ENCODE data around the gene LSM5.

The LSM5 gene

GRCh38 chr7:32536585-32536984, 46.4 kb upstream of the LSM5 start:
- peaks cover 7% of the 10 kb centered on the region for H3K36me3 ChIP-seq (ENCODE audit: insufficient read depth, low read length)
- no peak overlapping the region for H2AFZ ChIP-seq (ENCODE audit: low read depth, low read length)
- peaks cover 54% of the 10 kb centered on the region for H3K79me2 ChIP-seq (ENCODE audit: insufficient read depth, low read length)
- no peak overlapping the region for H3K27ac ChIP-seq (ENCODE audit: low read length)
- DNase-seq (no peak), ATAC-seq (ENCODE audit: insufficient read depth, low read depth) (no peak)
- H3K4me3 ChIP-seq (ENCODE audit: low read depth in 1 of 2, low read length in 2 of 2), result no peak overlapping the region
- no peak for TF ChIP-seq EZH2 (IDR thresholded peaks at IDR 0.05; ENCODE audit: borderline replicate concordance, low read depth, low read length, severe bottlenecking)
- no peak for TF ChIP-seq CTCF (IDR thresholded peaks at IDR 0.05; ENCODE audit: borderline replicate concordance, extremely low read depth, low read length, poor library complexity, severe bottlenecking)
- H4K20me1 ChIP-seq (ENCODE audit: insufficient read depth, low read length), result peaks cover 6% of the 10 kb centered on the region
- no peak overlapping the region for H3K9ac ChIP-seq (ENCODE audit: low read depth, low read length)
- H3K9me3 ChIP-seq (ENCODE audit: insufficient read depth, low read length, severe bottlenecking), result peaks cover under 1% of the 10 kb centered on the region
- no peaks in the 10 kb centered on the region for H3K4me1 ChIP-seq (ENCODE audit: insufficient read depth, low read length)
- H3K4me2 ChIP-seq (ENCODE audit: insufficient read depth, low read length), result no peak overlapping the region
- no peaks in the 10 kb centered on the region for H3K27me3 ChIP-seq (ENCODE audit: insufficient read depth, low read length, poor library complexity)

- Histone ChIP-seq H3K9ac (ENCODE audit: low read depth, low read length) (no peak overlapping the region), H3K4me1 (ENCODE audit: insufficient read depth, low read length) (no peaks in the 10 kb centered on the region), H3K4me3 (ENCODE audit: low read depth in 1 of 2, low read length in 2 of 2) (no peak overlapping the region), H2AFZ (ENCODE audit: low read depth, low read length) (no peak overlapping the region), H4K20me1 (ENCODE audit: insufficient read depth, low read length) (peaks cover 6% of the 10 kb centered on the region), H3K27me3 (ENCODE audit: insufficient read depth, low read length, poor library complexity) (no peaks in the 10 kb centered on the region), H3K9me3 (ENCODE audit: insufficient read depth, low read length, severe bottlenecking) (peaks cover 4% of the 10 kb centered on the region), H3K4me2 (ENCODE audit: insufficient read depth, low read length) (no peak overlapping the region), H3K27ac (ENCODE audit: low read length) (no peak overlapping the region), H3K36me3 (ENCODE audit: insufficient read depth, low read length) (peaks cover 13% of the 10 kb centered on the region), H3K79me2 (ENCODE audit: insufficient read depth, low read length) (peaks cover 56% of the 10 kb centered on the region)
- no peak for DNase-seq
- TF ChIP-seq EZH2 (IDR thresholded peaks at IDR 0.05; ENCODE audit: borderline replicate concordance, low read depth, low read length, severe bottlenecking) (no peak), CTCF (IDR thresholded peaks at IDR 0.05; ENCODE audit: borderline replicate concordance, extremely low read depth, low read length, poor library complexity, severe bottlenecking) (no peak)
- no peak for ATAC-seq (ENCODE audit: insufficient read depth, low read depth)
These were observed 45.8 kb upstream of the LSM5 start for GRCh38 chr7:32536016-32536415.

GRCh38 chr7:32535162-32535702, 45.1 kb upstream of the LSM5 start:
- Histone ChIP-seq H3K27ac (ENCODE audit: low read length) (no peak overlapping the region), H3K9ac (ENCODE audit: low read depth, low read length) (no peak overlapping the region), H2AFZ (ENCODE audit: low read depth, low read length) (no peak overlapping the region), H3K9me3 (ENCODE audit: insufficient read depth, low read length, severe bottlenecking) (peaks cover 4% of the 10 kb centered on the region), H3K4me2 (ENCODE audit: insufficient read depth, low read length) (no peak overlapping the region), H3K27me3 (ENCODE audit: insufficient read depth, low read length, poor library complexity) (no peaks in the 10 kb centered on the region), H4K20me1 (ENCODE audit: insufficient read depth, low read length) (peaks cover 6% of the 10 kb centered on the region), H3K36me3 (ENCODE audit: insufficient read depth, low read length) (peaks cover 15% of the 10 kb centered on the region), H3K79me2 (ENCODE audit: insufficient read depth, low read length) (peaks cover 56% of the 10 kb centered on the region), H3K4me3 (ENCODE audit: low read depth in 1 of 2, low read length in 2 of 2) (no peak overlapping the region), H3K4me1 (ENCODE audit: insufficient read depth, low read length) (no peaks in the 10 kb centered on the region)
- ATAC-seq (ENCODE audit: insufficient read depth, low read depth) (no peak), DNase-seq (no peak)
- TF ChIP-seq CTCF (IDR thresholded peaks at IDR 0.05; ENCODE audit: borderline replicate concordance, extremely low read depth, low read length, poor library complexity, severe bottlenecking), result no peak
- TF ChIP-seq EZH2 (IDR thresholded peaks at IDR 0.05; ENCODE audit: borderline replicate concordance, low read depth, low read length, severe bottlenecking), result no peak
